Raji (cell line): Measurements from ENCODE around the gene IGFBPL1.

Experiments
- POLR2A ChIP-seq: IDR thresholded peaks from 2 replicates; pipeline ENCODE4 v1.6.1; 2011; ENCODE audit warnings: low read depth, low read length, control low read depth; ENCODE audit not compliant: insufficient read depth

Gene IGFBPL1

GRCh38 chr9:38376021-38376670 lies 48.1 kb downstream of the IGFBPL1 start:
- TF ChIP-seq POLR2A = no peak

GRCh38 chr9:38375572-38375963 lies 48.7 kb downstream of the IGFBPL1 start:
- no peak for TF ChIP-seq POLR2A

- no peak for TF ChIP-seq POLR2A
Measured at GRCh38 chr9:38374847-38375571, 49.2 kb downstream of the IGFBPL1 start.

GRCh38 chr9:38373679-38374078 lies 50.6 kb downstream of the IGFBPL1 start:
- TF ChIP-seq POLR2A = no peak

- no peak for TF ChIP-seq POLR2A
Measured at GRCh38 chr9:38372762-38373619, 51.3 kb downstream of the IGFBPL1 start.

- no peak for TF ChIP-seq POLR2A
Measured at GRCh38 chr9:38371495-38371894, 52.8 kb downstream of the IGFBPL1 start.

- TF ChIP-seq POLR2A = no peak
Measured at GRCh38 chr9:38370176-38370575, 54.1 kb downstream of the IGFBPL1 start.

GRCh38 chr9:38368731-38369130 lies 55.5 kb downstream of the IGFBPL1 start:
- TF ChIP-seq POLR2A = no peak

GRCh38 chr9:38367898-38368297 lies 56.4 kb downstream of the IGFBPL1 start:
- no peak for TF ChIP-seq POLR2A

GRCh38 chr9:38363589-38363925 lies 60.7 kb downstream of the IGFBPL1 start:
- TF ChIP-seq POLR2A = no peak

- TF ChIP-seq POLR2A = no peak
Measured at GRCh38 chr9:38362852-38363588, 61.2 kb downstream of the IGFBPL1 start.

- TF ChIP-seq POLR2A = no peak
Measured at GRCh38 chr9:38361473-38361850, 62.8 kb downstream of the IGFBPL1 start.

- no peak for TF ChIP-seq POLR2A
Measured at GRCh38 chr9:38360839-38361472, 63.3 kb downstream of the IGFBPL1 start.

- no peak for TF ChIP-seq POLR2A
Measured at GRCh38 chr9:38359689-38360385, 64.4 kb downstream of the IGFBPL1 start.

GRCh38 chr9:38359297-38359653 lies 65.0 kb downstream of the IGFBPL1 start:
- TF ChIP-seq POLR2A = no peak
